RCC 7860 (cell line): ENCODE data around the gene FRS3.
A peak's percentile ranks its signal among the peaks of the same experiment; 100 is the strongest.

ENCODE experiments used
- DNase-seq: peaks from one replicate; pipeline ENCODE4 v3.0.0-alpha.2; 2015; ENCODE audit warnings: low spot score
- FAIRE-seq: peaks from 2 replicates; lab custom pipeline; 2012; peaks lifted over from hg19 to GRCh38; lab: Jason Lieb, UNC

FRS3 gene

DNA sequence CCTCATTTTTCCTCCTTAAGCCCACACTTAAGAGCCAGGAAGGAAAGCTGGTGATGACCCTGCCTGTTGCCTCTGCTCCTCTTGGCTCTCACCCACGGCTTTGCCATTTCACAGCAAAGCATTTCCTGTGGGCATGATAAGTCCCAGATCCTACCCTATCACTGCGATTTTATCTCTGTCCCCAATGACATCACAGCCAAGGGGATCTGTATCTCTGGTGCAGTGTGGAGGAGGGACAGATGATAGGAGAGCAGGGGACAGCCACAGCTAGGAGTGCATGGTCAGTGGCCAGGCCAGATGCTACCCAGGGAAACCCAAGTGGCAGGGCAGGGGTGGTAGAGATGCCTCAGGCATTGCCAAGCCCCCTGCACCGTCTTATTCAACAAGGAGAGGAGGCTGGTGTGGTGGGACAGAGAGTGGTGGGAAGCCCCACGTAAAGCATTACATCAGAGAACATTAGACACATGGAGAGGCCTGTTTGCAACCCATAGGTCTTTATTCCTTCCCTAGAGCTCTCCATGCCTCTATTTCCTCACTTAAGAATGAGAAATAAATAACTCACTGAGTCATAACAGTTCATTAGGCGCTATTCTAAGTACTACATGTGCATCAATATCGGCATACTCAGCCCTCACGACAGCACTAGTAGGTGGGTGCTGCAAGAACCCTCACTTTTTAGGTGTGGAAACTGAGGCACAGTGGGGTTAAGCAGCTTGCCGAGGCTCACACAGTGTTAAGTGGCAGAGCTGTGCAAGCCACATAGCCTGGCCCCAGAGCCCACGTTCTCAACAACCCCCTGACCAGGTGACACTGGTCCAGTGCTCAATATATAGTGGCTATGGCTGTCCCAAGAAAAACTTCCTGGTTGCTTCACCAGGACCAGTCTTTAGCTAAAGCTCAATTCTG, 48.9 kb downstream of the FRS3 start:
- FAIRE-seq (no peak), DNase-seq (peak; percentile 43)

- FAIRE-seq (no peak), DNase-seq (no peak)
These were observed 50.1 kb downstream of the FRS3 start for GRCh38 chr6:41729624-41730023.

- FAIRE-seq (no peak), DNase-seq (no peak)
These were observed 50.7 kb downstream of the FRS3 start for GRCh38 chr6:41728954-41729353.

- FAIRE-seq: no peak
- no peak for DNase-seq
These were observed 51.4 kb downstream of the FRS3 start for GRCh38 chr6:41728073-41728936.

DNA sequence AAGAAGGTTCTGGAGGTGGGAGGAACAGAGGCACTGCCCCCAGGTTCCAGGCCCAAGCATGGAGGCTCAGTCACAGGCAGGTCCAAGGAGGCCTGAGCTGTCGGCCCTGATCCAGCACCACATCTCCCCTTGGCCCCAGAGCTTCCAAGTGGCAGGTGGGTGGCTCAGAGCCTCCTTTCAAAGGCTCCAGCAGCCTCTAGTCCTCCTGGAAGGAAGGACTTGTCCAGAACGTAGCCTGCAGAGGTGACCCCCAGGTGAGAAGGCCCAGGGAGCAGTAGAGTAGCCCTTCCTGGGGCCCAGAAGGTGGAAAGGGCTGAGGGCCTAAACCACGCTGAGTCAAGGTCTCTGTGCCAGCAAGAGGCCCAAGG, 52.0 kb downstream of the FRS3 start:
- no peak for FAIRE-seq

GRCh38 chr6:41726876-41727275, 52.8 kb downstream of the FRS3 start:
- no peak for DNase-seq
- no peak for FAIRE-seq

More for the DNA sequence above, 52.0 kb downstream of the FRS3 start:
- no peak for DNase-seq

DNA sequence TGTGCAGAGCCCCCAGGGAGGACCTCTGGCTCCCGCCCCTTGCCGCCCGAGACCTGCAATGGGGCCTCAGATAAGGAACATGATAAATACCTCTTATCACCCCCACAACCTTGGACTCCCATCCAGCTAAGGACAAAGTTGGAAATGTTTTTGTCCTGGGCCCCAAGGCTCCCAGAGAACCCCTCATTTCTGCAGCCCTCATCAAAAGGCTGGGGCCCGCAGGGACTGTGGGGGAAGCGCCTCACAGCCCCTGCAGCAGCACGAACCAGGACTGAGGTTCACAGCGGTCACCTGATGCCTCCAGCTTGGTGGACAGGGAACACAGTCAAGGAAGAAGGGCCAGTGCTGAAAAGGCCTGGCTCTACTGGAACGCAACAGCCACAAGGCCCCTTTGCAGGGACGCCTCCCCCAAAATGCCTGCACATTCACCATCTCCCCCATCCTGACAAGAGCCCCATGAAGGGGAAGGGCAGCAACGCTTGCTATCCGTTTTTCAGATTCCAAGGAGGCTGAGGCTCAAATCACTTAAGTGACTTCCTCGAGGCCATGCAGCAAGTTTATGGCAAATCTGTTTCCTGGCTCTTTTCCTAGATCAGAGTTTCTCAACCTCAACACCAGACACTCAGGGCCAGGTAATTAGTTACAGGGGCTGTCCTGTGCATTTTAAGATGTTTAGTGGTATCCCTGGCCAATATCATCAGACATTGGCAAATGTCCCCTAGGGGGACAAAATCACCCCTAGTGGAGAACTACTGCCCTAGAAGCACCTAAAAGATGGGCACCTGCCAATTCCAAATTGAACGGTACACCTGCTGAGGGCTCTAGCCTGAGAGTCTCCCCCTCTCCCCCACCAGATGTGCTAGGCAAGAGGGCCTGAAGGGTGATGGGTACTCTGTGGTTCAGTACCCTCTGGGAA, 54.9 kb downstream of the FRS3 start:
- FAIRE-seq (no peak), DNase-seq (no peak)

DNA sequence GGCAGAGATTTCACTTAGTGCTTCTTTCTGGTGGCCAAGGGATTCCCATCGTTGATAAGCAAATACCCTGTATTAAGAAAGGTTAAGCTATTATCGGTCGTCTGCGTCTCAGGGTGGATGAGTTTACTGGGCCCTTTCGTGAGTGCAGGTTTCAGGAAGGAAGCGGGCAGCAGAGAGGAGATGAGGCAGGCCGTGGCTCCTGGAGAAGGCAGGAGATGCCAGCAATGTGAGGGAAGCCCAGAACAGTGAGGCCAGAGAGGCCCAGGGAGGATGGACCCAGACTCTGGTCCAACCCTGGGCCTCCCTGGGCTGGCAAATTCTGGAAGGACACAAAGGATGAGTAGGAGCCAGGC, 55.5 kb downstream of the FRS3 start:
- FAIRE-seq: no peak
- no peak for DNase-seq

DNA sequence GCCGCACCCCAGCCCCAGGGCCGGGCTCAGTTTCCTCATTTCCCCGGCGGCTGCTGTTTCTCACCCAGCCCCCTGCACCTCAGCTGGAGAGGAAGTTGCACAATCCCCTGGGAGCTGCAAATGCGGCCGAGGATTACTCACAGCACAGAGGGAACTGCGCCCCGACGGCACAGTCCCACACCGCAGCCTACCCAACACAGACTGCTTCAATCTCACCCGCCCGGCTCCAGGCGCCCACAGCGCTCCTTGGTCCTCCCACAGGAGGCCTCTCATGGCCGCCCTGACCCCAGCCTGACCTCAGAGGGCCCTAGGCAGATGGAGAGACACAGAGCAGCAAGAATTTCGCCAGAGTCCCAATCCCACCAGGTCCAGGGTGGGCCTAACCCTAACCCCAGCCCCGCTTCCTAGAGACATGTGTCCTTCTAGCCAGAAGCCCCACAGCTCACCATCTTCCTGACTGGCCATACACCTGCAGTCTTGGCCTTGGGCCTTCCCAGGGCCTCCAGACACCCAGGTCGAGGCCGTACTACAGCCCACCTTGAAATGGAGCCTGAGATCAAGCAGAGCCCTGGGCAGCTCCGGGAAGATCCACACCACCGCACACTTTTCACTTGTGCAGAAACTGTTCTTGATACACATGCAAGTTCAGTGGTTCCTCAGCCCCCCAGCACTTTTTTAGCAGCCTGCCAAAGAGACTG, 56.0 kb downstream of the FRS3 start:
- peak; percentile 64 for DNase-seq
- no peak for FAIRE-seq

DNA sequence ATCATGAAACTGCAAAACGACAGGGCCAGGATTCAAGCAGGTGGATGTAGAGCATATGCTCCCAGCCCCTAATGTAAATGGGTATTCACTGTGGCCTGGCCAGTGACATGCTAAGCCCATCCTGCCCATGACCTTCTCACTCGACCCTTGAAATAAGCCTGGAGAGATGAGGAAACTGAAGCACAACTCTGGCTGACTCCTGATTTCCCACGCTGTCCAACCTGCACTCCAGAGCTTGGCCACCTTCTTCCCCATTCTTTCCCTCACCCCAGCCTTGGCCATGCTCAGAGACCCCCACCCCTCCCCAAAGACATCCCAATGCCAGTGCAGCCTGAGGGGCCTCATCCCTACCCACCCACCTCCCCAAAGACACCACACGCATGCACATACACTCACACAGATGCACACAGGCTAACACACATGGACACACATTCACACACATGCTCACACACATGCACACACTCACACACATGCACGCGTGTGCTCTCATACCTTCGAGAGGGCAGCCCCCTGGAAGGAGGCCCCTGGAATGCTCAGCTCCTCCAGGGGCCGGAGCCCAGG, 56.7 kb downstream of the FRS3 start:
- no peak for FAIRE-seq
- DNase-seq: no peak

- DNase-seq (no peak), FAIRE-seq (no peak)
These were observed 58.3 kb downstream of the FRS3 start for GRCh38 chr6:41721414-41721813.

GRCh38 chr6:41720783-41721182, 58.9 kb downstream of the FRS3 start:
- FAIRE-seq (no peak), DNase-seq (no peak)

- FAIRE-seq: no peak
- DNase-seq: no peak
These were observed 59.5 kb downstream of the FRS3 start for GRCh38 chr6:41720262-41720620.
